Stimulated activated memory B cell treated with anti-CD40 and anti-IgM and Interleukin-4, amounts not matched to agents 10 μg/mL and 1 μg/mL and 100 μg/mL, for 72 hours (primary cell): ENCODE results near the gene HOXD9.

Experiments
- ATAC-seq: fragments of 150-1000 bp; cut with Tn5 transposase; 2 replicates; pipeline ENCODE4 v1.10.0; 2021
- H3K27ac Mint-ChIP-seq: one replicate; pipeline ENCODE4 v1.8.0; 2022; ENCODE audit warnings: mild to moderate bottlenecking, mixed read lengths
- H3K27me3 Mint-ChIP-seq: one replicate; pipeline ENCODE4 v1.8.0; 2022; ENCODE audit warnings: mixed read lengths
- H3K36me3 Mint-ChIP-seq: one replicate; pipeline ENCODE4 v1.8.0; 2022; ENCODE audit warnings: mixed read lengths
- H3K4me1 Mint-ChIP-seq: one replicate; pipeline ENCODE4 v1.8.0; 2022; ENCODE audit warnings: mixed read lengths
- H3K4me3 Mint-ChIP-seq: one replicate; pipeline ENCODE4 v1.8.0; 2022; ENCODE audit warnings: mild to moderate bottlenecking, moderate library complexity, mixed read lengths
- H3K9me3 Mint-ChIP-seq: one replicate; pipeline ENCODE4 v1.8.0; 2022; ENCODE audit warnings: mixed read lengths

The HOXD9 gene

GRCh38 chr2:176092270-176093144 is 30.0 kb upstream of the HOXD9 start, which contains the start of gene HOXD13:
TSS of gene HOXD13 (plus strand) at chr2:176092721. CDS start at chr2:176092891, 170 bp downstream.
- no peak within 1 kb of the TSS for H3K27ac Mint-ChIP-seq
- H3K4me3 Mint-ChIP-seq: peak within 1 kb of the TSS; percentile 9
- H3K36me3 Mint-ChIP-seq: no peaks in the 10 kb centered on the region
- H3K27me3 Mint-ChIP-seq: peaks cover 88% of the 10 kb centered on the region
- H3K4me1 Mint-ChIP-seq: peaks cover 24% of the 10 kb centered on the region
- no peaks in the 10 kb centered on the region for H3K9me3 Mint-ChIP-seq
- ATAC-seq: no peak

- peaks cover 24% of the 10 kb centered on the region for H3K4me1 Mint-ChIP-seq
- ATAC-seq: no peak
- H3K4me3 Mint-ChIP-seq: no peak overlapping the region
- no peak overlapping the region for H3K27ac Mint-ChIP-seq
- peaks cover 88% of the 10 kb centered on the region for H3K27me3 Mint-ChIP-seq
- H3K9me3 Mint-ChIP-seq: no peaks in the 10 kb centered on the region
- no peaks in the 10 kb centered on the region for H3K36me3 Mint-ChIP-seq
Observed at GRCh38 chr2:176093145-176093897, 29.2 kb upstream of the HOXD9 start.

- Mint-ChIP-seq H3K36me3 (no peaks in the 10 kb centered on the region), H3K9me3 (no peaks in the 10 kb centered on the region), H3K4me1 (peaks cover 22% of the 10 kb centered on the region), H3K27me3 (peaks cover 88% of the 10 kb centered on the region), H3K27ac (no peak overlapping the region), H3K4me3 (no peak overlapping the region)
- no peak for ATAC-seq
Observed at GRCh38 chr2:176093898-176094249, 28.6 kb upstream of the HOXD9 start.

GRCh38 chr2:176094349-176094748 is 28.2 kb upstream of the HOXD9 start:
- Mint-ChIP-seq H3K27me3 (peaks cover 88% of the 10 kb centered on the region), H3K36me3 (no peaks in the 10 kb centered on the region), H3K27ac (no peak overlapping the region), H3K9me3 (no peaks in the 10 kb centered on the region), H3K4me1 (peaks cover 22% of the 10 kb centered on the region), H3K4me3 (no peak overlapping the region)
- ATAC-seq: no peak

GRCh38 chr2:176095421-176095820 is 27.1 kb upstream of the HOXD9 start:
- Mint-ChIP-seq H3K27me3 (peaks cover 86% of the 10 kb centered on the region), H3K9me3 (no peaks in the 10 kb centered on the region), H3K4me3 (no peak overlapping the region), H3K4me1 (peaks cover 22% of the 10 kb centered on the region), H3K27ac (no peak overlapping the region), H3K36me3 (no peaks in the 10 kb centered on the region)
- ATAC-seq: no peak

- H3K27ac Mint-ChIP-seq: no peak overlapping the region
- no peaks in the 10 kb centered on the region for H3K36me3 Mint-ChIP-seq
- H3K4me1 Mint-ChIP-seq: peaks cover 22% of the 10 kb centered on the region
- no peaks in the 10 kb centered on the region for H3K9me3 Mint-ChIP-seq
- peaks cover 87% of the 10 kb centered on the region for H3K27me3 Mint-ChIP-seq
- H3K4me3 Mint-ChIP-seq: peak overlapping the region; percentile 73
- no peak for ATAC-seq
Observed at GRCh38 chr2:176096243-176096985, 26.1 kb upstream of the HOXD9 start.

- H3K9me3 Mint-ChIP-seq: no peaks in the 10 kb centered on the region
- no peak overlapping the region for H3K27ac Mint-ChIP-seq
- H3K4me3 Mint-ChIP-seq: peak overlapping the region; percentile 73
- peaks cover 87% of the 10 kb centered on the region for H3K27me3 Mint-ChIP-seq
- peaks cover 17% of the 10 kb centered on the region for H3K4me1 Mint-ChIP-seq
- ATAC-seq: peak; percentile 61
- H3K36me3 Mint-ChIP-seq: no peaks in the 10 kb centered on the region
Observed at GRCh38 chr2:176096986-176097819, 25.3 kb upstream of the HOXD9 start.

GRCh38 chr2:176097820-176098365 is 24.6 kb upstream of the HOXD9 start:
- no peaks in the 10 kb centered on the region for H3K36me3 Mint-ChIP-seq
- no peaks in the 10 kb centered on the region for H3K9me3 Mint-ChIP-seq
- peak overlapping the region; percentile 73 for H3K4me3 Mint-ChIP-seq
- peaks cover 17% of the 10 kb centered on the region for H3K4me1 Mint-ChIP-seq
- no peak overlapping the region for H3K27ac Mint-ChIP-seq
- no peak for ATAC-seq
- H3K27me3 Mint-ChIP-seq: peaks cover 92% of the 10 kb centered on the region

GRCh38 chr2:176098366-176099158 is 24.0 kb upstream of the HOXD9 start:
- ATAC-seq: no peak
- H3K36me3 Mint-ChIP-seq: no peaks in the 10 kb centered on the region
- peaks cover 17% of the 10 kb centered on the region for H3K4me1 Mint-ChIP-seq
- H3K27me3 Mint-ChIP-seq: peaks cover 92% of the 10 kb centered on the region
- H3K27ac Mint-ChIP-seq: no peak overlapping the region
- no peak overlapping the region for H3K4me3 Mint-ChIP-seq
- no peaks in the 10 kb centered on the region for H3K9me3 Mint-ChIP-seq

GRCh38 chr2:176099159-176099727 is 23.3 kb upstream of the HOXD9 start:
- no peak overlapping the region for H3K4me3 Mint-ChIP-seq
- no peaks in the 10 kb centered on the region for H3K9me3 Mint-ChIP-seq
- no peaks in the 10 kb centered on the region for H3K36me3 Mint-ChIP-seq
- H3K4me1 Mint-ChIP-seq: peaks cover 17% of the 10 kb centered on the region
- H3K27ac Mint-ChIP-seq: no peak overlapping the region
- no peak for ATAC-seq
- H3K27me3 Mint-ChIP-seq: peaks cover 92% of the 10 kb centered on the region

- no peaks in the 10 kb centered on the region for H3K9me3 Mint-ChIP-seq
- H3K36me3 Mint-ChIP-seq: no peaks in the 10 kb centered on the region
- ATAC-seq: no peak
- H3K27me3 Mint-ChIP-seq: peaks cover 92% of the 10 kb centered on the region
- no peak within 1 kb of the TSS for H3K27ac Mint-ChIP-seq
- H3K4me1 Mint-ChIP-seq: peaks cover 17% of the 10 kb centered on the region
- no peak within 1 kb of the TSS for H3K4me3 Mint-ChIP-seq
Observed at GRCh38 chr2:176099728-176100546, 22.6 kb upstream of the HOXD9 start, which contains the start of gene HOXD12. TSS of gene HOXD12 (plus strand) at chr2:176099795. CDS start at chr2:176099802, 7 bp downstream.

GRCh38 chr2:176100547-176101140 is 21.9 kb upstream of the HOXD9 start:
- H3K36me3 Mint-ChIP-seq: no peaks in the 10 kb centered on the region
- no peak overlapping the region for H3K27ac Mint-ChIP-seq
- ATAC-seq: no peak
- peaks cover 92% of the 10 kb centered on the region for H3K27me3 Mint-ChIP-seq
- no peaks in the 10 kb centered on the region for H3K9me3 Mint-ChIP-seq
- no peak overlapping the region for H3K4me3 Mint-ChIP-seq
- H3K4me1 Mint-ChIP-seq: peaks cover 17% of the 10 kb centered on the region
